Retinal pigment epithelial cell (primary cell): ENCODE measurements around the gene SST.

Experiments used
- DNase-seq: peaks from one replicate; pipeline ENCODE4 v3.0.0-alpha.2; 2010; ENCODE audit warnings: low read depth
- H3K4me3 ChIP-seq: 2 replicates; pipeline ENCODE4 v1.5.1; 2011; ENCODE audit warnings: mild to moderate bottlenecking, low read length, control low read depth, moderate library complexity
- CTCF ChIP-seq: conservative IDR thresholded peaks from 2 replicates; pipeline ENCODE4 v1.5.1; 2011; ENCODE audit warnings: low read depth, low read length, control low read depth, inconsistent platforms

SST gene

GRCh38 chr3:187623285-187623814 is 46.8 kb downstream of the SST start:
- no peak overlapping the region for H3K4me3 ChIP-seq
- TF ChIP-seq CTCF, result no peak
- no peak for DNase-seq

- DNase-seq, result no peak
- no peak for TF ChIP-seq CTCF
- H3K4me3 ChIP-seq, result no peak overlapping the region
Observed at GRCh38 chr3:187621881-187622280, 48.3 kb downstream of the SST start.

- no peak overlapping the region for H3K4me3 ChIP-seq
- no peak for DNase-seq
- TF ChIP-seq CTCF, result no peak
Observed at GRCh38 chr3:187619461-187619860, 50.7 kb downstream of the SST start.
